ENCODE data around the gene INPP4B.

Gene INPP4B

GRCh38 chr4:142278171-142278570, 567.9 kb downstream of the INPP4B start:
- DNase-seq (ENCODE audit: insufficient read length, low spot score) (no peak), FAIRE-seq (no peak)
- TF ChIP-seq POLR2A (IDR thresholded peaks at IDR 0.05; ENCODE audit: low read depth, low read length), result no peak

GRCh38 chr4:142274137-142274536, 572.0 kb downstream of the INPP4B start:
- DNase-seq (ENCODE audit: insufficient read length, low spot score) (no peak), FAIRE-seq (peak; percentile 81)
- TF ChIP-seq POLR2A (IDR thresholded peaks at IDR 0.05; ENCODE audit: low read depth, low read length), result no peak

GRCh38 chr4:142272452-142272851, 573.6 kb downstream of the INPP4B start:
- DNase-seq (ENCODE audit: insufficient read length, low spot score) (no peak), FAIRE-seq (no peak)
- TF ChIP-seq POLR2A (IDR thresholded peaks at IDR 0.05; ENCODE audit: low read depth, low read length), result no peak

GRCh38 chr4:142271832-142272231, 574.3 kb downstream of the INPP4B start:
- FAIRE-seq, result no peak
- no peak for DNase-seq (ENCODE audit: insufficient read length, low spot score)
- TF ChIP-seq POLR2A (IDR thresholded peaks at IDR 0.05; ENCODE audit: low read depth, low read length), result no peak

GRCh38 chr4:142267101-142267500, 579.0 kb downstream of the INPP4B start:
- DNase-seq (ENCODE audit: insufficient read length, low spot score), result no peak
- no peak for TF ChIP-seq POLR2A (IDR thresholded peaks at IDR 0.05; ENCODE audit: low read depth, low read length)

GRCh38 chr4:142265946-142266345, 580.2 kb downstream of the INPP4B start:
- no peak for DNase-seq (ENCODE audit: insufficient read length, low spot score)
- FAIRE-seq, result no peak
- TF ChIP-seq POLR2A (IDR thresholded peaks at IDR 0.05; ENCODE audit: low read depth, low read length), result no peak

More at GRCh38 chr4:142267101-142267500, 579.0 kb downstream of the INPP4B start:
- peak; percentile 20 for FAIRE-seq

- peak; percentile 45 for FAIRE-seq
- no peak for TF ChIP-seq POLR2A (IDR thresholded peaks at IDR 0.05; ENCODE audit: low read depth, low read length)
- no peak for DNase-seq (ENCODE audit: insufficient read length, low spot score)
Measured at GRCh38 chr4:142265536-142265935, 580.6 kb downstream of the INPP4B start.

GRCh38 chr4:142264961-142265360, 581.1 kb downstream of the INPP4B start:
- FAIRE-seq, result no peak
- no peak for DNase-seq (ENCODE audit: insufficient read length, low spot score)
- no peak for TF ChIP-seq POLR2A (IDR thresholded peaks at IDR 0.05; ENCODE audit: low read depth, low read length)

GRCh38 chr4:142262956-142263355, 583.1 kb downstream of the INPP4B start:
- DNase-seq (ENCODE audit: insufficient read length, low spot score) (no peak), FAIRE-seq (no peak)
- TF ChIP-seq POLR2A (IDR thresholded peaks at IDR 0.05; ENCODE audit: low read depth, low read length), result no peak

GRCh38 chr4:142248946-142249345, 597.2 kb downstream of the INPP4B start:
- FAIRE-seq, result no peak

GRCh38 chr4:142243255-142243654, 602.8 kb downstream of the INPP4B start:
- FAIRE-seq (no peak), DNase-seq (ENCODE audit: insufficient read length, low spot score) (no peak)

More at GRCh38 chr4:142248946-142249345, 597.2 kb downstream of the INPP4B start:
- DNase-seq (ENCODE audit: insufficient read length, low spot score), result no peak
- TF ChIP-seq POLR2A (IDR thresholded peaks at IDR 0.05; ENCODE audit: low read depth, low read length), result no peak

GRCh38 chr4:142242156-142242555, 603.9 kb downstream of the INPP4B start:
- no peak for TF ChIP-seq POLR2A (IDR thresholded peaks at IDR 0.05; ENCODE audit: low read depth, low read length)
- FAIRE-seq (no peak), DNase-seq (ENCODE audit: insufficient read length, low spot score) (no peak)

More at GRCh38 chr4:142243255-142243654, 602.8 kb downstream of the INPP4B start:
- no peak for TF ChIP-seq POLR2A (IDR thresholded peaks at IDR 0.05; ENCODE audit: low read depth, low read length)

- DNase-seq (ENCODE audit: insufficient read length, low spot score), result no peak
- no peak for TF ChIP-seq POLR2A (IDR thresholded peaks at IDR 0.05; ENCODE audit: low read depth, low read length)
- FAIRE-seq, result no peak
Measured at GRCh38 chr4:142238589-142238988, 607.5 kb downstream of the INPP4B start.

- DNase-seq (ENCODE audit: insufficient read length, low spot score) (no peak), FAIRE-seq (no peak)
- no peak for TF ChIP-seq POLR2A (IDR thresholded peaks at IDR 0.05; ENCODE audit: low read depth, low read length)
Measured at GRCh38 chr4:142236268-142236667, 609.8 kb downstream of the INPP4B start.

GRCh38 chr4:142231787-142232186, 614.3 kb downstream of the INPP4B start:
- DNase-seq (ENCODE audit: insufficient read length, low spot score) (no peak), FAIRE-seq (no peak)
- TF ChIP-seq POLR2A (IDR thresholded peaks at IDR 0.05; ENCODE audit: low read depth, low read length), result no peak

- DNase-seq (ENCODE audit: insufficient read length, low spot score) (no peak), FAIRE-seq (no peak)
- TF ChIP-seq POLR2A (IDR thresholded peaks at IDR 0.05; ENCODE audit: low read depth, low read length), result no peak
Measured at GRCh38 chr4:142230991-142231390, 615.1 kb downstream of the INPP4B start.

Data from H54 (cell line).